PC-9 (cell line): ENCODE measurements around the gene SLC25A25. TPM values are rescaled to one million over a fixed set of nuclear protein-coding genes. Genes with fewer than 3 reads are reported as not detected.

ENCODE experiments used
- BruUV-seq: library from RNA; stranded (reverse); fragments of 400-500 nt; replicated peaks from 2 replicates; lab custom pipeline; 2021; lab: Mats Ljungman, UMichigan
- CTCF ChIA-PET: fragments of 300-600 bp; sonication (Branson Sonifier 250); formaldehyde crosslinking; loops from one replicate; lab custom pipeline; 2022; ENCODE audit warnings: antibody characterized with exemption; lab: Charles Lee
- POLR2A ChIA-PET: fragments of 300-600 bp; sonication (Branson Sonifier 250); formaldehyde crosslinking; loops from one replicate; lab custom pipeline; 2022; ENCODE audit warnings: antibody characterized with exemption; ENCODE audit not compliant: unreplicated experiment; lab: Charles Lee
- DNase-seq, 2 experiments: peaks; one replicate each; pipeline versions ENCODE4 v3.0.0 to v3.0.0-alpha.2; 2015 to 2022; ENCODE audit warnings: mixed read lengths in 1 of 2
- H2AFZ ChIP-seq: fragments of 200-600 bp; sonication (generic); 2 replicates; pipeline ENCODE4 v1.8.1; 2017; ENCODE audit warnings: antibody characterized with exemption
- H3F3A ChIP-seq: fragments of 200-600 bp; sonication (generic); 2 replicates; pipeline ENCODE4 v1.8.1; 2017; ENCODE audit warnings: antibody characterized with exemption, mild to moderate bottlenecking, low read depth; ENCODE audit not compliant: insufficient read depth
- H3K27ac ChIP-seq: fragments of 200-600 bp; sonication (generic); 2 replicates; pipeline ENCODE4 v1.6.1; 2016; ENCODE audit warnings: mixed run types
- H3K27me3 ChIP-seq: fragments of 200-600 bp; sonication (generic); 2 replicates; pipeline ENCODE4 v1.6.1; 2016; ENCODE audit warnings: low read depth, mixed run types; ENCODE audit not compliant: insufficient read depth
- H3K36me3 ChIP-seq: fragments of 200-600 bp; sonication (generic); 2 replicates; pipeline ENCODE4 v1.6.1; 2016; ENCODE audit warnings: low read depth, mixed run types
- H3K4me1 ChIP-seq: fragments of 200-600 bp; sonication (generic); replicated peaks from 2 replicates; pipeline ENCODE4 v1.6.1; 2016; ENCODE audit warnings: mixed run types; ENCODE audit not compliant: insufficient read depth
- H3K4me2 ChIP-seq: fragments of 200-600 bp; sonication (generic); 2 replicates; pipeline ENCODE4 v1.6.1; 2017; ENCODE audit warnings: mixed run types
- H3K4me3 ChIP-seq: fragments of 200-600 bp; sonication (generic); 2 replicates; pipeline ENCODE4 v1.6.1; 2016; ENCODE audit warnings: mixed run types
- H3K79me2 ChIP-seq: fragments of 200-600 bp; sonication (generic); 2 replicates; pipeline ENCODE4 v1.6.1; 2017; ENCODE audit warnings: low read depth, mixed run types
- H3K9me2 ChIP-seq: fragments of 200-600 bp; sonication (generic); 2 replicates; pipeline ENCODE4 v1.8.1; 2017; ENCODE audit warnings: mild to moderate bottlenecking; ENCODE audit not compliant: insufficient read depth
- H3K9me3 ChIP-seq: fragments of 200-600 bp; sonication (generic); 2 replicates; pipeline ENCODE4 v1.8.1; 2016; ENCODE audit warnings: low read depth; ENCODE audit not compliant: insufficient read depth
- H4K20me1 ChIP-seq: fragments of 200-600 bp; sonication (generic); 2 replicates; pipeline ENCODE4 v1.8.1; 2017; ENCODE audit not compliant: insufficient read depth
- EZH2 ChIP-seq: fragments of 200-600 bp; sonication (generic); IDR thresholded peaks from 2 replicates; pipeline ENCODE4 v1.8.0; 2017; ENCODE audit warnings: antibody characterized with exemption, low read depth
- intact Hi-C: fragments of 100-400 bp; cut with micrococcal nuclease; formaldehyde crosslinking; loops from one replicate; pipeline ENCODE4 v1.10.0; 2022; ENCODE audit not compliant: unreplicated experiment
- total RNA-seq: library from RNA; stranded (reverse); gene quantifications from 2 replicates; pipeline ENCODE4 v1.2.3, GENCODE V29; 2021
- TF ChIP-seq, protein P1 (sequence below): fragments of 200-600 bp; sonication (generic); conservative IDR thresholded peaks from 2 replicates; pipeline ENCODE4 v1.6.1; 2017; ENCODE audit warnings: mixed run types, antibody characterized with exemption, mild to moderate bottlenecking, moderate library complexity

Gene SLC25A25
- total RNA-seq, 1 experiment from 2014 or later: 11.7 TPM

DNA sequence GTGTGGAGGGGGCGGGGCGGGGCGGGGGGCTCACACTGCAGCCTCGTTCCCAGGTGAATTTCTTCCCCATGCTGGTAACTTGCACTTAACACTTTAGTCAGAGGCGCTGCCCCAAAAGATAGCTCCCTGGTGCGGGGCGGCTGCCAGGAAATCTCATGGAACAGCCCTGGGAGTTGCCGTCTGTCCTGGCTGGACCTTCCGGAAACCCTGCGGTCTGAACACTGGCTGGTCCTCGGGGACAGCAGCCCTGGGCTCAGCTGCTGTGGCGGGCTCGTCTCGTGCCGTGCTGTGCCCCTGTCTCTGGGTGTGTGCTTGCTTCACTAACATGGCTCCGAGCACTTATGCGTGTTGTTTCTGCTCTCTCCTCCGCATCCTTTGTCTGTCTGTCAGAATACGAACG lies 33.7 kb downstream of the SLC25A25 start:
- CTCF ChIA-PET: no interaction called here

DNA sequence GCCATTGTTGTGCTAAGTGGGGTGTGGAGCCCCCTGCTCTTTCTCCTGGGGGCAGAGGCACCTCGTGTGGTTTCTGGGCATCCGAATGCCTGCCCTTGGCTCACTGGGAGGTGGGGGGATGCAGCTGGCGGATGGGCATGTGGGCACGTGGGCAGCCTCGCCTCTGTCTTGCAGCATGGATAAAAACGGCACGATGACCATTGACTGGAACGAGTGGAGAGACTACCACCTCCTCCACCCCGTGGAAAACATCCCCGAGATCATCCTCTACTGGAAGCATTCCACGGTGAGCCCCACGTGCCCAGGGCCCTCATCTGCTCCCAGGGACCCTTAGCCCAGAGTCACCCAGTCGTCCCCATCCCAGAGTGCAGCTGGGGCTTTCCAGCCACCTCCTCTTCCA lies 34.2 kb downstream of the SLC25A25 start:
- H3K27ac ChIP-seq: no peak overlapping the region
- intact Hi-C loops: no loop called here

More for the DNA sequence above, 33.7 kb downstream of the SLC25A25 start:
- H3K4me2 ChIP-seq: no peak overlapping the region
- peaks cover 32% of the 10 kb centered on the region for H3K79me2 ChIP-seq
- H3K4me1 ChIP-seq: peaks cover 21% of the 10 kb centered on the region
- H4K20me1 ChIP-seq: peaks cover 9% of the 10 kb centered on the region; the same call in 1 of the 2 replicates
- DNase-seq: peak in 1 of 2 experiments; percentile 10
- H3K9me2 ChIP-seq: no peaks in the 10 kb centered on the region
- POLR2A ChIA-PET: no interaction called here
- H2AFZ ChIP-seq: no peak overlapping the region
- no peak overlapping the region for H3K4me3 ChIP-seq
- no TSS peak for BruUV-seq
- H3K36me3 ChIP-seq: peaks cover 9% of the 10 kb centered on the region; the same call in 1 of the 2 replicates
- no peak for TF ChIP-seq EZH2
- TF ChIP-seq, protein P1, sequence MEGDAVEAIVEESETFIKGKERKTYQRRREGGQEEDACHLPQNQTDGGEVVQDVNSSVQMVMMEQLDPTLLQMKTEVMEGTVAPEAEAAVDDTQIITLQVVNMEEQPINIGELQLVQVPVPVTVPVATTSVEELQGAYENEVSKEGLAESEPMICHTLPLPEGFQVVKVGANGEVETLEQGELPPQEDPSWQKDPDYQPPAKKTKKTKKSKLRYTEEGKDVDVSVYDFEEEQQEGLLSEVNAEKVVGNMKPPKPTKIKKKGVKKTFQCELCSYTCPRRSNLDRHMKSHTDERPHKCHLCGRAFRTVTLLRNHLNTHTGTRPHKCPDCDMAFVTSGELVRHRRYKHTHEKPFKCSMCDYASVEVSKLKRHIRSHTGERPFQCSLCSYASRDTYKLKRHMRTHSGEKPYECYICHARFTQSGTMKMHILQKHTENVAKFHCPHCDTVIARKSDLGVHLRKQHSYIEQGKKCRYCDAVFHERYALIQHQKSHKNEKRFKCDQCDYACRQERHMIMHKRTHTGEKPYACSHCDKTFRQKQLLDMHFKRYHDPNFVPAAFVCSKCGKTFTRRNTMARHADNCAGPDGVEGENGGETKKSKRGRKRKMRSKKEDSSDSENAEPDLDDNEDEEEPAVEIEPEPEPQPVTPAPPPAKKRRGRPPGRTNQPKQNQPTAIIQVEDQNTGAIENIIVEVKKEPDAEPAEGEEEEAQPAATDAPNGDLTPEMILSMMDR: no peak
- intact Hi-C loops: no loop called here
- no peaks in the 10 kb centered on the region for H3K9me3 ChIP-seq
- H3K27ac ChIP-seq: no peak overlapping the region
- H3K27me3 ChIP-seq: no peaks in the 10 kb centered on the region
- peaks cover 17% of the 10 kb centered on the region for H3F3A ChIP-seq

DNA sequence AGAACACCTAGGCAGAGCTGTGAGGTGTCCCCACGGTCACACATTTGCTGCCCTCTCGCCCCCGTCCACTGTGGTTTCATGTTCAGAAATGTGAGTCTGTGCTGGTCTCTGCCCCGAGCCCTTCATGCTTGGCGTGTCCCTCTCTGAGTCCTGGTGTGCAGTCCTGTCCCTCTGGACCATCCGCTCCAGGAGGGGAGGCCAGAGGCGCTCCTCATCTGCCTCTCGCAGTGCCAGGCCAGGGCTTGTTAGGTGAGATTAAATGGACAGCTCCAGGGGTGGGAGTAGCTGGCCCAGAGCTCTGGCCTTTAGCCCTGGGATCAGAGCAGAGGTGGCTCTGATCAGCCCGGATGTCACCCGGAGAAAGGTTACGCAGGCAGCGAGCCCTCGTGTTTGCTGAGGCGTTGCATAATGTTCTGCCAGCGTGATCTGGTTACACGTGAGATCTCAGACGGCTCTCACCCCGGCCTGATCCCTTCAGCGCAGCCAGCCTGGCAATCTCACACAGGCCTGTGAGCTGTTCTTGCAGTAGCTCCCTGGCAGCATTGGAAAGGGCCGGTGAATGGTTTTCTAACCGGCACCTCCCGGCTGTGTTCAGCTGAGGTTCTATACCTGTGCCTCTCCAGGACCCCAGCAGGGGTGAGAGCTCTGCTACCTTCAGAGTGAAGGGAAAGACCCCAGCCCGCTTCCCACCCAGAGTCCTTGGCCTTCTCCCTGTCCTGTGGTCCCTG lies 35.0 kb downstream of the SLC25A25 start:
- ChIA-PET POLR2A (no interaction called here), CTCF (no interaction called here)
- intact Hi-C loops: no loop called here
- H3K9me2 ChIP-seq: no peaks in the 10 kb centered on the region
- no peak overlapping the region for H3K27ac ChIP-seq
- peaks cover 15% of the 10 kb centered on the region for H3K4me1 ChIP-seq
- peaks cover 24% of the 10 kb centered on the region for H3K79me2 ChIP-seq
- H3K4me2 ChIP-seq: no peak overlapping the region
- peaks cover 17% of the 10 kb centered on the region for H3F3A ChIP-seq
- H3K4me3 ChIP-seq: no peak overlapping the region
- no TSS peak for BruUV-seq
- H4K20me1 ChIP-seq: peaks cover 9% of the 10 kb centered on the region
- H3K27me3 ChIP-seq: no peaks in the 10 kb centered on the region
- H3K9me3 ChIP-seq: no peaks in the 10 kb centered on the region
- no peak for TF ChIP-seq EZH2
- TF ChIP-seq, protein P1: no peak
- H3K36me3 ChIP-seq: peaks cover 20% of the 10 kb centered on the region; the same call in 1 of the 2 replicates
- H2AFZ ChIP-seq: no peak overlapping the region
- no peak for DNase-seq

More for the DNA sequence above, 34.2 kb downstream of the SLC25A25 start:
- no peak overlapping the region for H2AFZ ChIP-seq
- TF ChIP-seq, protein P1: no peak
- no peak for TF ChIP-seq EZH2
- no peaks in the 10 kb centered on the region for H3K9me3 ChIP-seq
- H3K9me2 ChIP-seq: no peaks in the 10 kb centered on the region
- H3K79me2 ChIP-seq: peaks cover 27% of the 10 kb centered on the region
- POLR2A ChIA-PET: no interaction called here
- BruUV-seq: no TSS peak
- no peak overlapping the region for H3K4me3 ChIP-seq
- no peak overlapping the region for H3K4me2 ChIP-seq
- peaks cover 13% of the 10 kb centered on the region; the same call in 1 of the 2 replicates for H3K36me3 ChIP-seq
- CTCF ChIA-PET: no interaction called here
- no peak for DNase-seq
- H3K4me1 ChIP-seq: peaks cover 21% of the 10 kb centered on the region
- H3F3A ChIP-seq: peaks cover 17% of the 10 kb centered on the region
- H4K20me1 ChIP-seq: peaks cover 9% of the 10 kb centered on the region
- no peaks in the 10 kb centered on the region for H3K27me3 ChIP-seq
